Endothelial cell of umbilical vein (primary cell): ENCODE data around the gene HOXD4. TPM values are rescaled to one million over a fixed set of nuclear protein-coding genes. Genes with fewer than 3 reads are reported as not detected.

ENCODE experiments used
- BruUV-seq: library from RNA; stranded (reverse); fragments of 400-500 nt; replicated peaks from 2 replicates; lab custom pipeline; 2021; lab: Mats Ljungman, UMichigan
- CTCF ChIA-PET: fragments of 300-600, 350-600 bp; sonication (Branson Sonifier 250); formaldehyde crosslinking; loops from one replicate; lab custom pipeline; 2021; ENCODE audit warnings: antibody characterized with exemption, inconsistent platforms; lab: Charles Lee
- POLR2A ChIA-PET: fragments of 300-600, 350-600 bp; sonication (Branson Sonifier 250); formaldehyde crosslinking; loops from one replicate; lab custom pipeline; 2021; ENCODE audit warnings: antibody characterized with exemption, inconsistent platforms; lab: Charles Lee
- DNase-seq: peaks from one replicate; pipeline ENCODE4 v3.0.0-alpha.2; 2011; ENCODE audit warnings: low read depth, low spot score
- FAIRE-seq: peaks from 2 replicates; lab custom pipeline; 2011; peaks lifted over from hg19 to GRCh38; lab: Jason Lieb, UNC
- H2AFZ ChIP-seq: 2 replicates; pipeline ENCODE4 v1.6.0; 2012; ENCODE audit warnings: low read depth, low read length, control low read depth, inconsistent platforms
- H3K27ac ChIP-seq: 2 replicates; pipeline ENCODE4 v1.5.1; 2011; ENCODE audit warnings: low read depth, mild to moderate bottlenecking, control low read depth, low read length, moderate library complexity; ENCODE audit not compliant: insufficient read depth
- H3K27me3 ChIP-seq, 2 experiments: 2 replicates each; pipeline versions ENCODE4 v1.6.0 to v1.6.1; 2011; ENCODE audit warnings: low read length in 2 of 2, mixed read lengths in 1 of 2; ENCODE audit not compliant: control insufficient read depth in 2 of 2, insufficient read depth in 2 of 2
- H3K36me3 ChIP-seq, 2 experiments: 2 replicates in 1 of 2; 3 replicates in 1 of 2; pipeline ENCODE4 v1.5.1; 2011; ENCODE audit warnings: low read length in 2 of 2, mild to moderate bottlenecking in 1 of 2, moderate library complexity in 1 of 2; ENCODE audit not compliant: control insufficient read depth in 2 of 2, insufficient read depth in 2 of 2; ENCODE audit errors: extremely low read depth in 1 of 2
- H3K4me1 ChIP-seq: 3 replicates; pipeline ENCODE4 v1.5.1; 2011; ENCODE audit warnings: mild to moderate bottlenecking, low read length; ENCODE audit not compliant: control insufficient read depth, insufficient read depth; ENCODE audit errors: extremely low read depth
- H3K4me2 ChIP-seq: 2 replicates; pipeline ENCODE4 v1.6.1; 2011; ENCODE audit warnings: low read length, control low read depth, mixed read lengths; ENCODE audit not compliant: insufficient read depth
- H3K4me3 ChIP-seq, 3 experiments: fragments of 200-600 bp in 1 of 3; sonication (generic), shearing (Covaris generic) in 1 of 3; replicated peaks in 1 of 3; 2 replicates each; pipeline ENCODE4 v1.5.1; 2011 to 2016; ENCODE audit warnings: control low read depth in 3 of 3, low read length in 3 of 3, mild to moderate bottlenecking in 2 of 3, inconsistent platforms in 1 of 3, low read depth in 1 of 3, moderate library complexity in 1 of 3; ENCODE audit not compliant: insufficient read depth in 1 of 3
- H3K79me2 ChIP-seq: 2 replicates; pipeline ENCODE4 v1.6.0; 2012; ENCODE audit warnings: low read length, inconsistent platforms; ENCODE audit not compliant: control insufficient read depth, insufficient read depth
- H3K9ac ChIP-seq: replicated peaks from 2 replicates; pipeline ENCODE3; 2011; ENCODE audit warnings: low read length, control low read depth; ENCODE audit not compliant: insufficient read depth; ENCODE audit errors: extremely low read depth
- H3K9me1 ChIP-seq: replicated peaks from 3 replicates; pipeline ENCODE4 v1.6.0; 2011; ENCODE audit warnings: mild to moderate bottlenecking, low read length; ENCODE audit not compliant: control insufficient read depth, insufficient read depth; ENCODE audit errors: extremely low read depth
- H3K9me3 ChIP-seq: replicated peaks from 2 replicates; pipeline ENCODE4 v1.5.1; 2012; ENCODE audit warnings: low read length, inconsistent platforms; ENCODE audit not compliant: control insufficient read depth, insufficient read depth
- H4K20me1 ChIP-seq: replicated peaks from 2 replicates; pipeline ENCODE3; 2011; ENCODE audit warnings: mild to moderate bottlenecking, low read length; ENCODE audit not compliant: control insufficient read depth, insufficient read depth; ENCODE audit errors: extremely low read depth
- EZH2 ChIP-seq: IDR thresholded peaks from 2 replicates; pipeline ENCODE4 v1.6.1; 2012; ENCODE audit warnings: borderline replicate concordance, low read depth, mild to moderate bottlenecking, moderate library complexity, low read length, inconsistent platforms; ENCODE audit not compliant: severe bottlenecking
- FOS ChIP-seq: IDR thresholded peaks from 2 replicates; pipeline ENCODE4 v1.6.1; 2011; ENCODE audit warnings: mild to moderate bottlenecking, low read length, moderate library complexity, borderline replicate concordance; ENCODE audit not compliant: insufficient read depth
- GATA2 ChIP-seq: IDR thresholded peaks from 2 replicates; pipeline ENCODE4 v1.7.0; 2011; ENCODE audit warnings: low read depth, mild to moderate bottlenecking, moderate library complexity, mixed read lengths, low read length; ENCODE audit not compliant: insufficient read length, insufficient read depth
- JUN ChIP-seq: IDR thresholded peaks from 2 replicates; pipeline ENCODE4 v1.6.1; 2011; ENCODE audit warnings: borderline replicate concordance, low read depth; ENCODE audit not compliant: insufficient read length, insufficient read depth
- MYC ChIP-seq: IDR thresholded peaks from one replicate; pipeline ENCODE4 v1.6.1; 2011; ENCODE audit warnings: mild to moderate bottlenecking, low read depth, low read length
- POLR2A ChIP-seq: IDR thresholded peaks from 2 replicates; pipeline ENCODE4 v1.6.1; 2012; ENCODE audit warnings: low read depth, mild to moderate bottlenecking, control low read depth, low read length
- POLR2AphosphoS5 ChIP-seq: IDR thresholded peaks from 2 replicates; pipeline ENCODE4 v1.6.1; 2012; ENCODE audit warnings: low read depth, mild to moderate bottlenecking, control low read depth, low read length, moderate library complexity; ENCODE audit not compliant: insufficient read depth
- dilution Hi-C: fragments of 300-500 bp; cut with MboI; formaldehyde crosslinking; loops from one replicate; pipeline ENCODE4 v1.15.0; 2019; ENCODE audit warnings: low sequenced_read_pairs; ENCODE audit not compliant: extremely low pct_ligation_motif_present
- intact Hi-C: fragments of 100-400 bp; cut with micrococcal nuclease; formaldehyde crosslinking; loops from one replicate; pipeline ENCODE4 v1.10.0; 2022
- polyA plus RNA-seq, 4 experiments: library from polyadenylated mRNA; depleted of rRNA in 3 of 4; stranded (reverse) in 3 of 4; unstranded in 1 of 4; fragments of >200 nt; gene quantifications; 2 replicates each; pipeline versions ENCODE4 v1.2.1 to v1.2.3, GENCODE V29; 2011 to 2012; ENCODE audit warnings: missing spikeins in 1 of 4
- total RNA-seq: library from RNA; stranded (reverse); gene quantifications from 2 replicates; pipeline ENCODE4 v1.2.3, GENCODE V29; 2021
- TF ChIP-seq, protein P1 (sequence below): IDR thresholded peaks from 2 replicates; pipeline ENCODE4 v1.6.1; 2011; ENCODE audit not compliant: insufficient read depth, insufficient read length
- TF ChIP-seq, protein P2 (sequence below), 2 donors: IDR thresholded peaks; 1 replicate in 1 of 2; 2 replicates in 1 of 2; pipeline ENCODE4 v1.5.1; 2011; ENCODE audit warnings: low read length in 2 of 2, mild to moderate bottlenecking in 2 of 2, moderate library complexity in 2 of 2, control low read depth in 1 of 2, inconsistent platforms in 1 of 2, low read depth in 1 of 2; ENCODE audit not compliant: insufficient read depth in 1 of 2; ENCODE audit errors: extremely low read depth in 1 of 2

The HOXD4 gene
- total and polyA plus RNA-seq, 2 donors (not counting 3 experiments of a cell fraction or from before 2014, with no cell fraction given), result 7.6 to 13.7 TPM

DNA sequence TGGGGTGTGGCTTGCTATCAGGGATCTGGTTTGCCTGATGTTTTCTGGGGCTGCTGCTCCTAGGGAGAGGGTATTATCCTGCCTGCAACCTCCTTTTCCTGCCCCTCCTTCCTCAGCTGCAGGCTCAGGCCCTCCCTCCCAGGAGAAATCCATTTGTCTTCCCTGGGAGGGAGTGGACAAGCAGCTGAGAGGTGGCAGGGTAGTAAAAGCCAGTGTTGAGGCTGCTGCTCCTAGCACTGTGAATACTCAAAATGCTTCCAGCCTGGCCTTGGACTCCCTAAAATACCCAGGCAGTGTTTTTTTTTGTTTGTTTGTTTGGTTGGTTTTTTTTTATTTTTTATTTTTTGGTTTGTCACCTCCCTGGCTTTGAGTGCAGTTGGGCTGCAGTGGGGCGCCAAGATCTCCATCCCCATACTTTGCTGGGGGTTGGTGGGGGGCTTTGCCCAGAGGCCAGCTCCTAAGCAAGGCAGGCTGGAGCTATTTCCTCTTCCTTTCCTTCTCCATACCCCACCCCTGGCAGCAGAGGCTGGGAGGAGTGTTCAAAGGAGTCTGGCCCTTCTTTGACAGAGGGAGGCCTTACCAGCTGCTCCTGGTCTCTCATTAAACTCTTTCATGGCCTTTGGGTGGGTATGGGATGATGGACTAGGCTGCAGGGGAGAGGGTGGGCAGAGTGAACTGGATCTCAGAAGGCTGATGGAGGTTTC is 19.4 kb downstream of the HOXD4 start:
- dilution Hi-C loops (no loop called here), intact Hi-C loops (no loop called here)
- ChIA-PET CTCF (interaction anchor here (1.1 to 1.8 kb wide), 2 partner anchors 9 to 384 kb away, joined by 4 to 5 read pairs; no protein-coding TSS in a partner anchor), POLR2A (no interaction called here)
- FAIRE-seq (no peak), DNase-seq (peak; percentile 17)
- Histone ChIP-seq H3K27me3 (peaks cover 0 to 2% of the 10 kb centered on the region in 2 experiments), H3K4me2 (no peak overlapping the region), H3K79me2 (no peaks in the 10 kb centered on the region), H3K9ac (no peak overlapping the region), H3K4me3 (no peak overlapping the region), H3K9me1 (no peaks in the 10 kb centered on the region), H4K20me1 (no peaks in the 10 kb centered on the region), H3K36me3 (no peaks in the 10 kb centered on the region), H3K9me3 (no peaks in the 10 kb centered on the region), H2AFZ (no peak overlapping the region), H3K4me1 (no peaks in the 10 kb centered on the region), H3K27ac (no peak overlapping the region)
- TF ChIP-seq MYC, result no peak
- no peak for TF ChIP-seq POLR2A
- TF ChIP-seq FOS, result no peak
- TF ChIP-seq EZH2, result no peak
- TF ChIP-seq, protein P1, sequence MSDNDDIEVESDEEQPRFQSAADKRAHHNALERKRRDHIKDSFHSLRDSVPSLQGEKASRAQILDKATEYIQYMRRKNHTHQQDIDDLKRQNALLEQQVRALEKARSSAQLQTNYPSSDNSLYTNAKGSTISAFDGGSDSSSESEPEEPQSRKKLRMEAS, result no peak
- no peak for TF ChIP-seq POLR2AphosphoS5
- no peak for TF ChIP-seq JUN
- TF ChIP-seq GATA2, result no peak
- TF ChIP-seq, protein P2, sequence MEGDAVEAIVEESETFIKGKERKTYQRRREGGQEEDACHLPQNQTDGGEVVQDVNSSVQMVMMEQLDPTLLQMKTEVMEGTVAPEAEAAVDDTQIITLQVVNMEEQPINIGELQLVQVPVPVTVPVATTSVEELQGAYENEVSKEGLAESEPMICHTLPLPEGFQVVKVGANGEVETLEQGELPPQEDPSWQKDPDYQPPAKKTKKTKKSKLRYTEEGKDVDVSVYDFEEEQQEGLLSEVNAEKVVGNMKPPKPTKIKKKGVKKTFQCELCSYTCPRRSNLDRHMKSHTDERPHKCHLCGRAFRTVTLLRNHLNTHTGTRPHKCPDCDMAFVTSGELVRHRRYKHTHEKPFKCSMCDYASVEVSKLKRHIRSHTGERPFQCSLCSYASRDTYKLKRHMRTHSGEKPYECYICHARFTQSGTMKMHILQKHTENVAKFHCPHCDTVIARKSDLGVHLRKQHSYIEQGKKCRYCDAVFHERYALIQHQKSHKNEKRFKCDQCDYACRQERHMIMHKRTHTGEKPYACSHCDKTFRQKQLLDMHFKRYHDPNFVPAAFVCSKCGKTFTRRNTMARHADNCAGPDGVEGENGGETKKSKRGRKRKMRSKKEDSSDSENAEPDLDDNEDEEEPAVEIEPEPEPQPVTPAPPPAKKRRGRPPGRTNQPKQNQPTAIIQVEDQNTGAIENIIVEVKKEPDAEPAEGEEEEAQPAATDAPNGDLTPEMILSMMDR (IDR thresholded peaks at IDR 0.05; ENCODE audit: extremely low read depth in 1 of 2, insufficient read depth in 1 of 2, low read depth in 1 of 2, low read length in 2 of 2), result no peak
- no TSS peak for BruUV-seq
